NOMO-1 (cell line): Measurements from ENCODE around the gene GRAP.
"Not testable (repeated sequence)": the region's sequence is repeated elsewhere in the genome, so short reads cannot be mapped to it uniquely, and the experiment has no call there.

Experiments used
- DNase-seq, 2 experiments: peaks; one replicate each; lab custom pipeline; 2025; ENCODE audit not compliant: unreplicated experiment in 2 of 2; lab: John Stamatoyannopoulos, UW

Gene GRAP

DNA sequence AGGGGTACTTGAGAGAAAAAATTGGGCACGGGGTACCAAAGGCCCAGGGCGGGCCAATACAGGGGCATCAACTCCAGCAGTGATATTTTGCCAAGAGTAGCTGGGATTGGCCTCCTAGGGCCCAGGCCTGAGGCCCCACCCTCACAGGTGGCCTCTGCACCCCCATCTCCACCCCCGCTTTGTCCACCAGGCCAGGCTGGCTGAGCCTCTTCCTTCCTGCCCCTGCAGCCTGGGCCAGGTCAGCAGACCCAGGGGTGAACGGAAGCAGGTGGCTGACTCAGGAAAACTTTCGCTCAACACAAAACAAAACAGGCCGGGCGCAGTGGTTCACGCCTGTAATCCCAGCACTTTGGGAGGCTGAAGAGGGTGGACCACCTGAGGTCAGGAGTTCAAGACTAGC is 3.7 kb downstream of the GRAP start:
- not testable (repeated sequence) for DNase-seq

DNA sequence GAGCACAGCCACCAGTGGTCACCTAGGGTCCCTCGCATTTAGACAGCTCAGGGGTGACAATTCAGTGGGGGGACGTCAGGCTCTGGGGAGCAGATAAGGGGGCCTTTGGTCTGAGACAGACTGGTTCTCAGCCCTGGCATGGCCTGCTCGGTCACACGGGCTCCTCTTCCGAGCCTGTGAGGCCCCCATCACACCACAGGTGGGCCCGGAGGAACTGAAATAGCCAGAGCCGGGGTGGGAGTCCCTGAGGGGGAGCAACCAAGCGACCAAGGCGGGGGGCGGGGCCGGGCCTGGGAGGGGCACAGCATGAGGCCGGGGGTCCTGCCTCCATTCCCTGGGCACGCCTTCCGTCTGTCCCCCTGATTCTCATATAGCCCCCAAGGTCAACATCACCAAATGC is 4.4 kb downstream of the GRAP start:
- not testable (repeated sequence) for DNase-seq

DNA sequence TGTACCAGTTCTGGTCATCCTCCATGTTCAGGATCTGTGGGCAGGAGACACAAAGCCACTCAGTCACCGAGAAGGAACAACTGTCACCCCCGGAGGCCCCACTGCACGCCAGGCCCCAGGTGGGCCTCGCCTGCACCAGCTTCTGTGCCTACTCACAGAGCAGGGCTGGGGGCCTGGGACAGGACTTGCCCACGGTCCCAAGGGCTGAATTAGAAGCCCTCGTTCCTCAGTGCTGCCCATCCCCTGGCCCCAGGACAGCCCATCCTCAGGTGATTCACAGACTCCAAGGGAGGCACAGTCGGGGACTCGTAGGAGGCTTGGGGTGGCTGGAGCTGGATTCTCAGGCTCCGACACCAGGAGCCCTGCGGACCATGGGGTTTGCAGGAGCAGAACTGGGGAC is 4.9 kb downstream of the GRAP start:
- not testable (repeated sequence) for DNase-seq

DNA sequence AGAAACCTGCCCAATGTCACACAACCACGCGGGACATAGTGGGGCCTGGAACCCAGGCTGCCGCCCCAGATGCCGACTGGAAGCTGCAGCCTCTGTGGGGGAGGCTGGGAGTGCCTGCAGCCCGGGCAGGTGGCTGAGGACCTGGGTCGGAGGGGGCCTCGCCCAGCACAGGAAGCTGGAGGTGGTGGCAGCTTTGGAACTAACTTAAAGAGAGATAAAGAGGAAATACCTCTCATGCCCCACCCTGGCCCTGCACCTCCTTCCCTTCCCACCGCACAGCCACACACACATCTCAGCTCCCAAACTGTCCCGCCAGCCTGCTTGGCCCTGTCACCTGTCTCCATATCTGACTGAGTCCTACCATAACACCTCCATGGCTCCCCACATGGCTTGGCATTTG is 6.4 kb downstream of the GRAP start:
- not testable (repeated sequence) for DNase-seq

DNA sequence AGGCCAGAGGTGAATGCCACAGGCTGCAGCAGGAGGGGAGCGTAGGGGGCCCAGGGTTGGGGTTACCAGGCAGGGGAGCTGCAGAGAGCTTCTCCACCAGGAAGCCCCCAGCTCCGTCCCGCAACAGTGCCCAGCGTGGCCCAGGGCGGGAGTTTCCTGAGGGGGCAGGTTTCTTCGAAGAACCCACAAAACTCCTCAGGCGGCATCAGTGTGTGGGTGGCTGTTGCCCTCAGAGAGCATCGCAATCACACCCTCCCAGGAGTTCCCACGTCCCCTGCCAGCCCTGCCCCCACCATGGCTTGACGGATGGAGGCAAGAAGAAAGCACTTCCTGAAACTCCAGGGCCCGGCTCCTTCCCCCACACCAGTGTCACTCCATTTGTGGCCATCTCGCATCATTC is 8.0 kb downstream of the GRAP start:
- not testable (repeated sequence) for DNase-seq

- not testable (repeated sequence) for DNase-seq
Measured at GRCh38 chr17:19038007-19038406, 8.8 kb downstream of the GRAP start.

DNA sequence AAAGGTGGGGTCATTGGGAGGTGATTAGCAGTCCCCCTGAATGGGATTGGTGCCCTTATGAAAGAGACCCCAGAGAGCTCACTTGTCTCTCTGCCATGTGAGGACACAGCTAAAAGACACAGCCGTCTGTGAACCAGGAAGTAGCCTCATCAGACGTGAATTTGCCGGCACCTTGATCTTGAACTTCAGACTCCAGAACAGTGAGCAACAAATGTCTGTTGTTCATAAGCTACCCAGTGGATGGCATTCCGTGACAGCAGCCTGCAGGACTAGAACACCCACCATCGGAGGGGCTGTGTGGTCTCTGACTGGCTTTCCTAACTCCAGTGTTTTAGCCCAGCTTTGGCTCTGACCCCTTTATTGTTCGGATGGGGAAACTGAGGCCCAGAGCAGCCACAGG is 9.2 kb downstream of the GRAP start:
- DNase-seq, result not testable (repeated sequence)

DNA sequence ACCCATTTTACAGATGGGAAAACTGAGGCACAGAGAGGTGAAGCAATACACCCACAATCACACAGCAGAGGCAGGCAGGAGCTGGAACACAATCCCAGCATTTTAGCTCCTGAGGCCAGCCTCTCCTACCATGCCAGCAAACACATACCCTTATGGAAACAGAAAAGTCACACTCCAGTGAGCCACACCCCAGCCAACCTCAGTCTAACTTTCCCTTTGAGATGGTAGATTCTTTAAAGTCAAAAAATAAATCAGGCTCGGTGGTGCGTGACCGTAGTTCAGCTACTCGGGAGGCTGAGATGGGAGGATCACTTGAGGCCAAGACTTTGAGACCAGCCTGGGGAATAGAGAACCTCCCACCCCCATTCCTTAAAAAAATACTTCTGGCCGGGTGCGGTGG is 10.6 kb downstream of the GRAP start:
- DNase-seq, result not testable (repeated sequence)

GRCh38 chr17:19032377-19032988 is 14.3 kb downstream of the GRAP start:
- DNase-seq, result not testable (repeated sequence)

DNA sequence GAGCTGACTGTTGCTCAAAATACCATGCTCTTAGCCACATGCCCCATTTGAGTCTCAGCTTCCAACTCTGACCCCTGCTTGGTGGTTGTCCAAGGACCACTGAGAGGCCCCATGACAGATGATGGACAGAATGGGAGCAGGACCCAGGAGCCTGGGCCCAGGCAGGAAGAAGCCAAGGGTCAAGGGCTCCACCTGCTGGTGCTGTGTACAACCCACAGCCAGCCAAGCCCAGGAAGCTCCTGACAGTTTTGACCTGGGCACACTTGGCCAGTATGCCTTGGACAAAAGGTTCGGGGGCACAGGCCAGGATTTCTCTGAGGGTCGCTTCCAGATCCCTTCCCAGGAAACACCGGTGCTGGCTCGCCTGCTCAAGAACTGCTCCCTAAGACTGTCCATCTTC is 15.0 kb downstream of the GRAP start:
- DNase-seq, result not testable (repeated sequence)

GRCh38 chr17:19030771-19031449 is 15.8 kb downstream of the GRAP start:
- not testable (repeated sequence) for DNase-seq

DNA sequence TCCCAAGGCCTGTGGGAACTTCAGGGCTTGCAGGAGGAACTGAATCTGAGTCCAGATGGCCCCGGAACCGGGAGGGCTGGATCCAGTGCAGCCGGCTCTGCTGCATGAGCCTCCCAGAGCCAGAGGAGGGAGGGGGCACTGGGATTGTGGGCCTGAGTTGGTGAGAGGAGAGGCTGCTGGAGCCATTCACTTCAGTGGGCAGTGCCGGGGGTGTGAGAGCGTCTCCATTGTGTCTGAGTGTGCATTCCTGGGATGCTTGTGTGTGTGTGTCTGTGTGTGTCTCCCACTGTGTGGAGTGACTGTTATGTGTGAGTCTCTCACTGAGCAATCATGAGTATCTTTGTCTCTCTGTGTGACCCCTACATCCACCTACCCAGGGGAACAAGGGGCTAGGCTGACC is 17.0 kb downstream of the GRAP start:
- DNase-seq, result not testable (repeated sequence)

DNA sequence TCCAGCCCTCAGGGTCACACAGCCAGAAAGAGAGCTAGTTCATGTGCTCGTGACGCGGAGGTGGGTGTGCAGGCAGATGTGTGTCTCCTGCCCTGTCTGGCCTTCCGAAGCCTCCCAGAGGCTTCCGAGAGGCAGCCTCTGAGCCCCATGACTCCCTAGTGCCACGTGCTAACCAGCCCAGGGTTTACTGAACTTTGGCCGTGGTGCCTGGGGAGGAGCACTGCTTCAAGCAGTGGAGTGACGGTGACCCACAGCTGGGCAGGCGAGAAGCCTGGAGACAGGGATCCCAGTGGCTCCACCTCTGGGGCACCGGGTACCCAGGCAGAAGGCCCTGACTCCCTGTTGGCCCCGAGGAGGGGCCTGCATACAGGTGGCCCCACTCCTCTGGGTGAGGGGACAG is 18.1 kb downstream of the GRAP start:
- DNase-seq, result not testable (repeated sequence)

DNA sequence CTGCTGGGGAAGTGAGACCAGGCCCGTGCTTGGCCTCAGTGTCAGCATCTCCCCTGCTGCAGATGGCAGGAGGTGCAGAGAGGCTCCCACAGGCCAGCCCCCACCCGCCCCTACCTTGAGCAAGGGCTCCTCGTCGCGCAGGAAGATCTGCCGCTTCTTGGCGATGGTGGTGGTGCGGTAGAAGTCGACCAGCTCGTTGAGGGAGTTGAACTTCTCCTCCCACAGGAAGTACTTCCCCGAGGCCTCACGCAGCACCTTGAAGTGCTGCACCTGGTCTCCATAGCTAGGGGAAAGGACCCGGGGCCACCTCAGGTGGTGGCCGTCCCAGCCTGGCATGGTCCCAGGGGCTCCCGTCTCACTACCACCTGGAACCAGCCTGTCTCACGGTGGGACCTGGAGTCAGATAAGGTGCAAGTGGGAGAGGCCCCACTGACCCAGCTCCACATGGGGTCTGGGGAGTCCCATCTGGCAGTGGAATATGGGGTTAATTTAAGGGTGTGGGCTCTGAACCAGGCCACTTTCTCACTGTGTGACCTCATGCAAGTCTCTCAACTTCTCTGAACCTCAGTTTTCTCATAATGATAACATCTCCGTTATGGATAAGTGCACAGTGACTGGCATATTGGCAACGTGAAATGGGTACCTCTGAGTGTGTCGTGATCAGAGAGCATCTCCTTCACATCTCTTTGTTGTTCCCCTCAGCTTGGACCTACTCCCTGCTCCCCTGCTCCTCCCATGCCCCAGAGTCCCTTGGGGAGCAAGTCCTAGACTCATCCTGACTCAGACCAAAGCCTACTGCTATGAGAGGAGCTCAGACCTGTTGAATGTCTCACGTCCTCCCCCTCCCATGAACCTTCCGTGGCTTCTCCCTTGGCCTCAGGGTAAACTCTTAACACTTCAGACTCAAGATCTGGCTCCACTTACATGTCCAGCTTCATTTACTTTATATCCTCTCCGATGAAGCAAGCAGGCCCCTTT is 22.4 kb downstream of the GRAP start:
- no peak for DNase-seq

DNA sequence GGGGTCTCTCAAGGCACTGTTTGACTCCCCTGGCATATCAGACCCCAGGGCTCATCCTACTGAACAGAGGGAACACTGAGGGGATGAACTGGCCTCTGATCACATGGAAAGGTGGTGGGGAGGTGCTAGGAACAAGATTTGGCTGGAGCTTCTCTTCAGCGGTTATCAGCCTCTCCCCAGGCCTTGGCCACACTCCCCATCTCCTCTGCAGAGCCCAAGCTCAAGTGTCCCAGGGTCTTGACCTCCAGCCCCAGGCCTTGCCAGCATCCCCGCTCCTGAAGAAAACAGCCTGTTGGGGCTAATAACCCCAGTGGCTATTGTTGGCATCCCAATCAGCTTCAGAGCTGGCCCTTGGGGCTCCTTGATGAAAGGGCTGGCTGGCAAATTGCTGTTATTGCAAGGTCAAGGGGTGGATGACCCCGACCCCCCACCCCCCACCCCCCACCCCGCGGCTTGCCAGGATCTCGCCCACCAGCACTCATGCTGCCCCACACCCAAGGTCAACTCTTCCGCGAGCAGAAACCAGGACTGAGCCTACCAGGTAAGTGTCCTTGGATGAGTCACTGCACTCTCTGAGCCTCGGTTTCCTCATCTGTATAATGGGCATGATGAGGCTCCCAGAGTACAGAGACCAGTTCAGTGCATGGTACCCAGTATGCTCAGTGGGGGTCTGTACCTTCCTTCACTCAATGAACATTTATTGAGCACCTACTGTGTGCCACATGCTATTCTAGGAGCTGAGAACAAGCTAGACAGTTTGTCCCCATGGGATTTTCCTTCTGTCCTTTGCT is 23.4 kb downstream of the GRAP start:
- no peak for DNase-seq

DNA sequence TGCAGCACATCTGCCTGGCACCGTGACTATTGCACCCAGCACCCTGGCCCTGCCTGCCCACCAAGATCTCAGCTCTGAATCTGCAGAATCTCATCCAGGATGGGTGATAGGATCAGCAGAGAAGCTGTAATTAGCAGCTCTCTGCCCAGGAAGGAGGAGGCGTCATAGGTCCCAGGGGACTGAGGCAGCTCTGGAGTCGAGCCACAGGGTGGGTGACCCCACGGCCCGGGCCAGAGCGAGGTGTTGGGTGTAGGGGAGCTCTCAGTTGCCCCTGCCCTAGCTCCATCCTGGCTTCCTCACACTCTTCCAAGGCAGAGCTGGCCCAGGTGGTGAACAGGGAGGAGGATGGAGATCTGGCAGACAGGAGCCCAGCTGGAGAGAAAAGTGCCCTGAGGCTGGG is 24.0 kb downstream of the GRAP start:
- no peak for DNase-seq

DNA sequence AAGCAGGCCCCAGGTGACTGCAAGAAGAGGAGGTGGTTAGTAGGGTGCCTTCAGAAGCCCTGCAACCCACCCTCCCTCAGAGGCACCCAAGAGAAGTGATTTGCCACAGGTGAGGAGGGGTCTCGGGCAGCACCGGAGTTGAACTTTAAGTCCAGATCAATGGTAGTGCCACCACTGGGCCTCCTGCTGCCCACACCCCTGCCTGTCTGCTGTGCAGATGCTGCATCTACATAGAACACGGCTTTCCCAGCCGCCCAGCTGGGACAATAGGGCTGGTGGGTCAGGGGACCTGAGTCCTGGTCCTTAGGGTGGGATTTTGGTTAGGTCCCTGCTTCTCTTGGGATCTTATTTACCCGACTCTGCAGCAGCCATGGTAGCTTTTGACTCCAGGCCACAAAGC is 24.6 kb downstream of the GRAP start:
- DNase-seq, result no peak

GRCh38 chr17:19021622-19022083 is 25.1 kb downstream of the GRAP start:
- DNase-seq, result no peak

- DNase-seq, result not testable (repeated sequence)
Measured at GRCh38 chr17:19021011-19021621, 25.6 kb downstream of the GRAP start.

DNA sequence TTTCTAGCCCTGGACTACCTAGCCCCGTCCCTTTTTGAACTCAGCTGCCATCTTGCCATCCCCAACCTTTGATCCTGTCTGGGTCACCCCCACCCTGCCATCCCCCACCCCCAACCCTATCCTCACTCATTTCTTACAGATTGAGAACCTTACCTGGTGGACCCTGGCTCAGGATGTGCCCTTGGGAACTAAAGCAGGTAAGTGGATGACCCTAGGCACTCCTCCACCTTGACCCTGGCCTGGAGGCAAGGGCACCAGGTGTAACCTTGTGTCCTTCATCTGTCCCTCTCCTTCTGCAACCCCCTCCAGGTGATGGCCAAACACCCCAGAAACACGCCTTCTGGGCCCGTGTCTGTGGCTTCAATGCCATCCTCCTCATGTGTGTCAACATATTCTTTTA is 26.7 kb downstream of the GRAP start:
- DNase-seq, result no peak
